Measurements from ENCODE around the gene LTF. TPM values are rescaled to one million over a fixed set of nuclear protein-coding genes. Genes with fewer than 3 reads are reported as not detected.

The LTF gene
- total and polyA plus RNA-seq, 2 experiments from 2014 or later, result 0.73 to 1.3 TPM

DNA sequence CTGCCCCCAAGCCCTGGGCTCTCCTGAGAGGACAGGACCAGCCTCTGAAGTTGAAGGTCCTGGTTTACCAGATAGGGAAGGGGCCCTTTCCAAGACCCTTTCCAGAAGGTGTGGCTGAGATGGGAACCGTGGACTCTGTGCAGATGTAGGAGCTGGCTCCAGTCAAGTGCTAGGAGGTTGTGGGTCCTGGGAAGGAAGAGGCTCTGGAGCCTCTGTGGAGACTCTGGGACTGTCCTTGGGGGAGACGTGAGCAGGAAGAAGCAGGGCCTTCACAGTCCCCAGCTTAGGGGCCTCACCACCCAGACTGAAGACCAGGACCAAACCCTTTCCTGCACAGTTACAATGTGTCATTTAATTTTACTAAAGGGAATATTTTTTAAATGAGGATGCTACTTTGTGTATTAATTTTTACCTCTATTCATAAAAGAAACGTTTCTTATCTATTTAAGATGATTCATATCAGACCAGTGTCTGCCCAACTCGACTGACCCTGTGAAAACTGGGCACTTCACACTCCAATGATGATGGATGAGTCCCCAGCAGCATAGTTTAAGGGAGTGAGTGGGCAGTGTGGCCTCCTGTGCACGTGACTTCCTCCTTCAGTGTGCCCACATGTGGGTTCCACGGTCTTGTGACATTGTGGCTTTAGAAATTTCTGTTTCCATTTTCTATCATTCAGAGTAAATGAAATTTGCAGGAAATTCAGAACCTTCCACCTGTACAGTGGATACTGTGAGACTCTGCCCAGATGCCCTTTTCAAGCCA is 68.8 kb downstream of the LTF start:
- H3K4me2 ChIP-seq, result no peak overlapping the region
- no peak overlapping the region for H3K27ac Mint-ChIP-seq
- peaks cover 19% of the 10 kb centered on the region for H3K4me1 Mint-ChIP-seq
- H3F3A ChIP-seq (replicated peaks; ENCODE audit: low read depth), result no peaks in the 10 kb centered on the region
- no peak overlapping the region for H3K27ac ChIP-seq (ENCODE audit: low read depth)
- no peaks in the 10 kb centered on the region for H3K36me3 ChIP-seq (ENCODE audit: insufficient read depth)
- TF ChIP-seq, protein P1, sequence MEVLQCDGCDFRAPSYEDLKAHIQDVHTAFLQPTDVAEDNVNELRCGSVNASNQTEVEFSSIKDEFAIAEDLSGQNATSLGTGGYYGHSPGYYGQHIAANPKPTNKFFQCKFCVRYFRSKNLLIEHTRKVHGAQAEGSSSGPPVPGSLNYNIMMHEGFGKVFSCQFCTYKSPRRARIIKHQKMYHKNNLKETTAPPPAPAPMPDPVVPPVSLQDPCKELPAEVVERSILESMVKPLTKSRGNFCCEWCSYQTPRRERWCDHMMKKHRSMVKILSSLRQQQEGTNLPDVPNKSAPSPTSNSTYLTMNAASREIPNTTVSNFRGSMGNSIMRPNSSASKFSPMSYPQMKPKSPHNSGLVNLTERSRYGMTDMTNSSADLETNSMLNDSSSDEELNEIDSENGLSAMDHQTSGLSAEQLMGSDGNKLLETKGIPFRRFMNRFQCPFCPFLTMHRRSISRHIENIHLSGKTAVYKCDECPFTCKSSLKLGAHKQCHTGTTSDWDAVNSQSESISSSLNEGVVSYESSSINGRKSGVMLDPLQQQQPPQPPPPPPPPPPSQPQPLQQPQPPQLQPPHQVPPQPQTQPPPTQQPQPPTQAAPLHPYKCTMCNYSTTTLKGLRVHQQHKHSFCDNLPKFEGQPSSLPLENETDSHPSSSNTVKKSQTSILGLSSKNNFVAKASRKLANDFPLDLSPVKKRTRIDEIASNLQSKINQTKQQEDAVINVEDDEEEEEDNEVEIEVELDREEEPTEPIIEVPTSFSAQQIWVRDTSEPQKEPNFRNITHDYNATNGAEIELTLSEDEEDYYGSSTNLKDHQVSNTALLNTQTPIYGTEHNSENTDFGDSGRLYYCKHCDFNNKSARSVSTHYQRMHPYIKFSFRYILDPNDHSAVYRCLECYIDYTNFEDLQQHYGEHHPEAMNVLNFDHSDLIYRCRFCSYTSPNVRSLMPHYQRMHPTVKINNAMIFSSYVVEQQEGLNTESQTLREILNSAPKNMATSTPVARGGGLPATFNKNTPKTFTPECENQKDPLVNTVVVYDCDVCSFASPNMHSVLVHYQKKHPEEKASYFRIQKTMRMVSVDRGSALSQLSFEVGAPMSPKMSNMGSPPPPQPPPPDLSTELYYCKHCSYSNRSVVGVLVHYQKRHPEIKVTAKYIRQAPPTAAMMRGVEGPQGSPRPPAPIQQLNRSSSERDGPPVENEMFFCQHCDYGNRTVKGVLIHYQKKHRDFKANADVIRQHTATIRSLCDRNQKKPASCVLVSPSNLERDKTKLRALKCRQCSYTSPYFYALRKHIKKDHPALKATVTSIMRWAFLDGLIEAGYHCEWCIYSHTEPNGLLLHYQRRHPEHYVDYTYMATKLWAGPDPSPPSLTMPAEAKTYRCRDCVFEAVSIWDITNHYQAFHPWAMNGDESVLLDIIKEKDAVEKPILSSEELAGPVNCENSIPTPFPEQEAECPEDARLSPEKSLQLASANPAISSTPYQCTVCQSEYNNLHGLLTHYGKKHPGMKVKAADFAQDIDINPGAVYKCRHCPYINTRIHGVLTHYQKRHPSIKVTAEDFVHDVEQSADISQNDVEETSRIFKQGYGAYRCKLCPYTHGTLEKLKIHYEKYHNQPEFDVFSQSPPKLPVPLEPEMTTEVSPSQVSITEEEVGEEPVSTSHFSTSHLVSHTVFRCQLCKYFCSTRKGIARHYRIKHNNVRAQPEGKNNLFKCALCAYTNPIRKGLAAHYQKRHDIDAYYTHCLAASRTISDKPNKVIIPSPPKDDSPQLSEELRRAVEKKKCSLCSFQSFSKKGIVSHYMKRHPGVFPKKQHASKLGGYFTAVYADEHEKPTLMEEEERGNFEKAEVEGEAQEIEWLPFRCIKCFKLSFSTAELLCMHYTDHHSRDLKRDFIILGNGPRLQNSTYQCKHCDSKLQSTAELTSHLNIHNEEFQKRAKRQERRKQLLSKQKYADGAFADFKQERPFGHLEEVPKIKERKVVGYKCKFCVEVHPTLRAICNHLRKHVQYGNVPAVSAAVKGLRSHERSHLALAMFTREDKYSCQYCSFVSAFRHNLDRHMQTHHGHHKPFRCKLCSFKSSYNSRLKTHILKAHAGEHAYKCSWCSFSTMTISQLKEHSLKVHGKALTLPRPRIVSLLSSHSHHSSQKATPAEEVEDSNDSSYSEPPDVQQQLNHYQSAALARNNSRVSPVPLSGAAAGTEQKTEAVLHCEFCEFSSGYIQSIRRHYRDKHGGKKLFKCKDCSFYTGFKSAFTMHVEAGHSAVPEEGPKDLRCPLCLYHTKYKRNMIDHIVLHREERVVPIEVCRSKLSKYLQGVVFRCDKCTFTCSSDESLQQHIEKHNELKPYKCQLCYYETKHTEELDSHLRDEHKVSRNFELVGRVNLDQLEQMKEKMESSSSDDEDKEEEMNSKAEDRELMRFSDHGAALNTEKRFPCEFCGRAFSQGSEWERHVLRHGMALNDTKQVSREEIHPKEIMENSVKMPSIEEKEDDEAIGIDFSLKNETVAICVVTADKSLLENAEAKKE (CRISPR knock-in tag; IDR thresholded peaks at IDR 0.05), result no peak
- TF ChIP-seq, protein P2, sequence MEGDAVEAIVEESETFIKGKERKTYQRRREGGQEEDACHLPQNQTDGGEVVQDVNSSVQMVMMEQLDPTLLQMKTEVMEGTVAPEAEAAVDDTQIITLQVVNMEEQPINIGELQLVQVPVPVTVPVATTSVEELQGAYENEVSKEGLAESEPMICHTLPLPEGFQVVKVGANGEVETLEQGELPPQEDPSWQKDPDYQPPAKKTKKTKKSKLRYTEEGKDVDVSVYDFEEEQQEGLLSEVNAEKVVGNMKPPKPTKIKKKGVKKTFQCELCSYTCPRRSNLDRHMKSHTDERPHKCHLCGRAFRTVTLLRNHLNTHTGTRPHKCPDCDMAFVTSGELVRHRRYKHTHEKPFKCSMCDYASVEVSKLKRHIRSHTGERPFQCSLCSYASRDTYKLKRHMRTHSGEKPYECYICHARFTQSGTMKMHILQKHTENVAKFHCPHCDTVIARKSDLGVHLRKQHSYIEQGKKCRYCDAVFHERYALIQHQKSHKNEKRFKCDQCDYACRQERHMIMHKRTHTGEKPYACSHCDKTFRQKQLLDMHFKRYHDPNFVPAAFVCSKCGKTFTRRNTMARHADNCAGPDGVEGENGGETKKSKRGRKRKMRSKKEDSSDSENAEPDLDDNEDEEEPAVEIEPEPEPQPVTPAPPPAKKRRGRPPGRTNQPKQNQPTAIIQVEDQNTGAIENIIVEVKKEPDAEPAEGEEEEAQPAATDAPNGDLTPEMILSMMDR (conservative IDR thresholded peaks at IDR 0.05; ENCODE audit: low read depth in 2 of 2), result no peak
- TF ChIP-seq STAT1 (IDR thresholded peaks at IDR 0.05; ENCODE audit: unreplicated experiment) (no peak), ZNF331 (CRISPR knock-in tag; IDR thresholded peaks at IDR 0.05; ENCODE audit: low read depth) (no peak), NANOG (IDR thresholded peaks at IDR 0.05; ENCODE audit: borderline replicate concordance) (no peak), ZNF114 (CRISPR knock-in tag; IDR thresholded peaks at IDR 0.05) (no peak), REST (IDR thresholded peaks at IDR 0.05; ENCODE audit: unreplicated experiment) (no peak), EZH2 (IDR thresholded peaks at IDR 0.05; ENCODE audit: low read depth, unreplicated experiment) (no peak), EZH2phosphoT487 (IDR thresholded peaks at IDR 0.05; ENCODE audit: unreplicated experiment) (no peak)
- no peak for ATAC-seq
- peaks cover 11% of the 10 kb centered on the region for H3K27me3 Mint-ChIP-seq (ENCODE audit: insufficient read depth, low read depth, poor library complexity)
- peaks cover 11% of the 10 kb centered on the region; the same call in 1 of the 2 replicates for H3K4me1 ChIP-seq (ENCODE audit: insufficient read depth)
- peaks cover 27% of the 10 kb centered on the region; the same call in 1 of the 2 replicates for H3K9me2 ChIP-seq (ENCODE audit: insufficient read depth)
- H3K4me3 ChIP-seq, result no peak overlapping the region
- no peak overlapping the region for H3K4me3 Mint-ChIP-seq
- no peaks in the 10 kb centered on the region for H3K79me2 ChIP-seq (replicated peaks; ENCODE audit: insufficient read depth)
- no peak overlapping the region for H2AFZ ChIP-seq
- no peaks in the 10 kb centered on the region for H3K27me3 ChIP-seq (ENCODE audit: insufficient read depth)
- DNase-seq (ENCODE audit: low spot score), result no peak
- H4K20me1 ChIP-seq (replicated peaks; ENCODE audit: insufficient read depth), result no peaks in the 10 kb centered on the region
- H3K36me3 Mint-ChIP-seq (ENCODE audit: low read depth), result no peaks in the 10 kb centered on the region
- no peaks in the 10 kb centered on the region for H3K9me3 Mint-ChIP-seq
